HG03039 (cell line): ENCODE measurements around the gene ANKRD42.
A peak's percentile ranks its signal among the peaks of the same experiment; 100 is the strongest.
"Not testable (repeated sequence)": the region's sequence is repeated elsewhere in the genome, so short reads cannot be mapped to it uniquely, and the experiment has no call there.

ENCODE experiments used
- ATAC-seq: cut with Tn5 transposase; IDR thresholded peaks from one replicate; pipeline ENCODE4 v1.9.1; 2021; ENCODE audit warnings: mild to moderate bottlenecking, moderate library complexity; ENCODE audit not compliant: unreplicated experiment

ANKRD42 gene

DNA sequence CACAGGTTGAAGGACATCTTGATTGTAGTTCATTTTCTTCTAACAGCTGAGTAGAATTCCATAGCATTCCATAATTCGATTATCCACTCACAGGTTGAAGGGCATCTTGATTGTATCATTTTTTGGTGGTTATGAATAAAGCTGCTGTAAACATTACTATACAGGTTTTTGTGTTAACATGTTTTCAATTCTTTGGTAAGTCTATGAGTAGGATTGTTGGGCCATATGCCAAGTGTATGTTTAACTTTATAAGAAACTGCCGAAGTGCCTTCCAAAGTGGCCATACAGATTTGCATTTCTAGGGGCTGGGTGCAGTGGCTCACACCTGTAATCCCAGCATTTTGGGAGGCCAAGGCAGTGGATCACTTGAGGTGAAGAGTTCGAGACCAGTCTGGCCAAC is 44.6 kb downstream of the ANKRD42 start:
- ATAC-seq, result no peak

DNA sequence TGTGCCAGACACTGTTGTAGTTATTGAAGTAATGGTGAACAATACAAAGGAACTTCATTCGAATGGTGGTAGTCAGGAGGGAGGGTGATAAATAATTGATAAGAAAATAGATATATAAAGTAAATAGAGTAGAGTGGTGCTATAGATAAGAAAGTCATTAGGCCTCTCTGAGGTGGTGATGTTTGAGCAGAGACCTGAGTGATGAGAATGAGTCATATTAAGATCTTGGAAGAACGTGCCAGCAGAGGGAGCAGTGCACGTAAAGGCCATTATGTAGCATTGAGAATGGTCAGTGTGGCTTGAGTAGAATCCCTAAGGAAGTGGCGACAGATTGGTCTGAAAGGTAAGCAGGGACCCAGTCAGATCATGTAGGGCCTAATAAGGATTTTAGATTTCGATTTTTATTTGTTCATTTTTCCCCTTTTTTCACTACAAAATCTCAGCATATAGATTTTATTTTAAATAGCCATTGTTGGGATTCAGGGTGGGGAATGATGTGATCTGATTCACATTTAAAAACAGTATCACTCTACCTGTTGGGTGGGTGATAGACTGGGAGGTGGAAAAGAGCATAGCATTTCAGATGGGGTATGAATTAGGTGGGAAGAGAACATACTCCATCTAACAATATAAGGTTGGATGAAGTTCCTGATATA is 47.9 kb downstream of the ANKRD42 start:
- peak; percentile 70 for ATAC-seq

DNA sequence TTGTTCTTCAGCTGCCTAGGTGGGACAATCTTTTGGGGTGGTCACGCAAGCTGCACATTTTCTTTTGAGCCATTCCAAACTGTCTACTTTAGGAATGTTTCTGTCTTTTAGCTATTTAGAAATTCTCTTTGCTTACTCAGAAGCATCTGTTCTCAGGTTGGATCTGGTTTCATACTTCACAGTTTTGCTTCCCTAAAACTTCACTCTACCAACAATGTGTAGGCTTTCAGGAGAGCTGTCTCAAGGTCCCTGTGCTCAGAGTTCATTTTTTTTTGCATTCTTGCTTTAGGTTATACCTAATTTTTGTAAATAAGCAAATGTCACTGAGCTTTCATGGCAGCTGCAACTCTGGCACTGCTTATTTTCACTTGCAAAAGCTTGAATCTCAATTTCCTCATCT is 55.9 kb downstream of the ANKRD42 start:
- no peak for ATAC-seq

DNA sequence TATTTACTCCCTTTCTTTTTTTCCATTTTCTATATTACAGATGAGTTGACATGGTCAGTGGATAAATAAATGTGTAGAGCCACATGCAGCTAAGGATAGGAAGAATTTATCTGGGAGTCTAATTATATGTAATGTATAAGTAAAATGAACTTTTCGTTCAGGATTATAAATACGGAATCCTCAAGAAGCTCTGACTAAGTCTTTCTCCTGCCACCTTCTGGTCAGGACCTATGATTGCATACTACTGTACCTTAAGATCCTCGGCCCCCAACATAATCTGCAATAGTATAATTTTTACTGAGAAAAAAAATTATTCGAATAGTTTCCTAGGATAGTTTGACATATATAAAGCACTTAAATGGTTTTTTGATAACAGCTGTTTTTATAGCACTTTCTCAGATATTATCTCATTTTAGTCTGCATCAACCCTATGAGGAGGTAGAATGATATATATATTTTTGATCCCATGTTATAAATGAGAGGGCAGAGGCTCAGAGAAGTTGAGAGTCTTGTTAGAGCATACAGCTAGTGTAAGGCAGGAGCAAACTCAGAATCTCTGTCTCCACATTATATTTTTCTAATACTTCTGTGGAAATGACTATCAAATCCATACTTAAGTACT is 56.6 kb downstream of the ANKRD42 start:
- ATAC-seq, result peak; percentile 69

DNA sequence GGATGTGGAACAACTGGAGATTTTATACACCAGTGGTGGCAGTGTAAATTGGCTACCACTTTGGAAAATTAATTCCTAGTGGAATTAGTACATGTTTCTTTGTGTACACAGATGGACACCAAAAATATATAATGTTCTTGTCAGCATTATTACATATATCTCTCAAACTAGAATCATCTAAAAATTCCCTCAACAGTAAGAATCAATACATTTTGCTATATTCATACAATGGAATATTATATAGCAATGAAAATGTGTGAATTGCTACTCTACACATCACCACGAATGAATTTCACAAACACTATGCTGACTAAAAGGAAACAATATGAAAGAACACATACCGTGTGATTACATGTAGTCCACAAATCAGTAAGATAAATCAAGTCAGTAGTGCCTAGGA is 58.8 kb downstream of the ANKRD42 start:
- ATAC-seq, result no peak

DNA sequence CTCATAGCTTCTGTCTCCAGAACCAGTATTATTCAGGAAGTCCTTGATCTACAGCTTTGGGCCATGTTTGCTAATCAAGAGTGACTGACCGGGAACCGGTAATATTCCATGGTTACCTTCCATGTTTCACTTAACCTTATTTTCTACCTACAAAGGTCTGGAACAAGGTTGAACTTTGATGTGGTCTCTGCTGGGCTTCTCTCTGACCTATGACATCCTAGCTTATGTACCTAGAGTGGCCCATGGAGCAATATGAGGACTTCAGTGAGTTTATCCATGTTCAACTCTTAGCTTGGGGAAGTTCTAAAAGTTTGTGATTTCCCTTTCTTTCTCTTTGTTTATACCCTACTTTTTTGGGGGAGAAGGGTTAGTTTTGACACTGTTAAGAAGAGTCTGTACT is 59.4 kb downstream of the ANKRD42 start:
- no peak for ATAC-seq

DNA sequence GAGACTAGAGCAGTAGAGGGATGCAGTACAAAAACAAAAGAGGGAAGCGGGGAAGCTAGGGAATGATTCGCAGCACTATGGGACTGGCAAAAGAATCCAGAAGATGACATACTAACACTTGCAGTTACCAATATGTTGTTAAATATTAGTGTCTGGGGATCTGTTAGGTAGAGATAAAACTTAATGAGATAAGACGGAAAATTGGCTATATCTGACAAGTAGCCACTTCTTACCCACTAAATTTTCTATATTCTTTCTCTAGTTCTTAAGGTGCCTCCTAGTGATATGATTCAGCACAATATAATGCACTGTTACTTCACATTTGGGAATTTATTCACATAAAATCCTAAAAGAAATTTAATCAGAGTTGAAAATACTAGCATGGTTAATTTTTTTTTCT is 61.9 kb downstream of the ANKRD42 start:
- ATAC-seq, result no peak

DNA sequence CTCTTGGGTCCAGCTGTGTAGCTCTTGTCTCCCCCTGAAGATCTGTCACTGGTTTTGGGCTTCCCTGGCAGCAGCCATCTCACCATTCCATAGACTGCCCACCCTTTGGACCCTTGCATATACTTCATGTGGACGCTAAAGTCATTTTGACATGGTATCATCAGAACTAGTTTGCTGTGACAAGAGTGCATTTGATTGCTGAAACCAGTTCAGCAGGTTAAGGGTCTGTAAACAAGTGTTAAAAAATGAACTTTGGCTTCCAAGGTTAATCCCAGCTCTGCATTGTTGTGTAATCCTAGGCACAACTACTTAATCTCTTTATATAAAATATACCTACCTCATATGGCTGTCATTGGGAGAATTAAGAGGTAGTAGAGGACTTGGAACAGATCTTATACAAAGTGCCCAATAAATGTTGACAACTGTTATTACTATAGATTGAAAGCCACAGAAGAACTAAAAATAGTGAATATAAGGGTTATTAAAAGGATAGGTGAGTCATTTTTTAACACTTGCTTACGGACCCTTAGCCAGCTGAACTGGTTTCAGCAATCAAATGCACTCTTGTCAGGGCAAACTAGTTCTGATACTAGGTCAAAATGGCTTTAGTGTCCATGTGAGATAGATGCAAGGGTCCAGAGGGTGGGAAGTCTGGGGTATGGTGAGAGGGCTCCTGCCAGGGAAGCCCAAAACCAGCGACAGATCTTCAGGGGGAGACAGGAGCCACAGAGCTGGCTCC is 63.3 kb downstream of the ANKRD42 start:
- ATAC-seq, result no peak

DNA sequence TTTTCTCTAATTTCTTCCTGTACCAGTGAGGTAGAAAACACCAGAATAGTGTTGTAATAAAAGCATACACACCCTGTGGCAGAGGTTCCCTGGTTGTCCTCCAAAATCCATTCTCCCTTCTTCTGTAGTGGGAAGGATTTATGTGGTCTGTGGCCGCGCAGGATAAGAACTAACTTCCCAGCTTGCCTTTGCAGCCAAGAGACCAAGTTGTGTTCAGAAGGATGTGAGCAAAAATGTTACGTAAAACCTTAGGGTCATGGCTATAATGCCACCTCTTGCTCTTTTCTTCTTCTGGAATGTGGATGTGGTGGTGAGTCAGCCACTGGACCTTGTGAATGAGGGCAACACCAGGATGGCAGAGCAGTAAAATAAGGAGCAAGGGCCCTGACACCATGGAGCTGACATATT is 64.3 kb downstream of the ANKRD42 start:
- no peak for ATAC-seq

DNA sequence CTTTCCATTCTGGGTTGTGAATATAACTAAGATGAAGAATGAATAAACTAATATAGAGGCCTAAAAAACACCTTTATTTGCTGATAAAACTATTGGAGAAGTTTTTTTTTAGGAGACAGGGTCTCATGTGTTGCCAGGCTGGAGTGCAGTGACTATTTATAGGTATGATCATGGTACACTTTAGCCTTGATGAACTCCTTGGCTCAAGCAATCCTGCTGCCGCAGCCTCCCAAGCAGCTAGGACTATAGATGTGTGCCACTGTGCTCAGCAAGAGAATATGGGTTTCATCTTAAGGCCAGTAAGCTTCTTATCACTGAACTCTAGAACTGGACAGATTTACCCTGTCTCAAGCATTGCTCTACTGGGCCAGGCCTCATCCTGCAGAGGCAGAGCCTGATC is 66.0 kb downstream of the ANKRD42 start:
- ATAC-seq, result no peak

DNA sequence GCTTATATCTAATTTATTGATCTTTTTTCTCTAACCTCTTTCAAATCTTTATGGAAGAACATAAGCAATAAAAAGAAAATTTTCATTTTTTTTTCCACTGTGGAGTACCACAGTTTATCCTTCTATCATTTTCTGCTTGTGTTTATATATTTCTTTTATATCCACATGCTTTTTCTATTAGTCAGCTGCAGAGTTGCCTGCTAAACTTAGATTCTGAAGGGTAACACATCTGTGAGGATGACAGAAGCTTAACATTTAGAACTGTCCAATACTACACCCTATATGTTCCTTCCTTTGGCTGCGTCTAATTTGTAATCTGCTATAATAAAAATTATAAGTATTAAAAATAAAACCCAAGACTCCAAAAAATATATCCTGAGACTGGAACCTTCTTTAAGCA is 71.8 kb downstream of the ANKRD42 start:
- ATAC-seq, result no peak

DNA sequence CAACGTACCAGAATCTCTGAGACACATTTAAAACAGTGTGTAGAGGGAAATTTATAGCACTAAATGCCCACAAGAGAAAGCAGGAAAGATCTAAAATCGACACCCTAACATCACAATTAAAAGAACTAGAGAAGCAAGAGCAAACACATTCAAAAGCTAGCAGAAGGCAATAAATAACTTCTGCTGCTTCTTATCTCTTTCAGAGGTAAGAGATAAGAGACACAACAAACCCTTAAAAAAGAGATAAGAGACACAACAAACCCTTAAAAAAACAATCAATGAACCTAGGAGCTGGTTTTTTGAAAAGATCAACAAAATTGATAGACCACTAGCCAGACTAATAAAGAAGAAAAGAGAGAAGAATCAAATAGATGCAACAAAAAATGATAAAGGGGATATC is 75.6 kb downstream of the ANKRD42 start:
- ATAC-seq, result not testable (repeated sequence)

DNA sequence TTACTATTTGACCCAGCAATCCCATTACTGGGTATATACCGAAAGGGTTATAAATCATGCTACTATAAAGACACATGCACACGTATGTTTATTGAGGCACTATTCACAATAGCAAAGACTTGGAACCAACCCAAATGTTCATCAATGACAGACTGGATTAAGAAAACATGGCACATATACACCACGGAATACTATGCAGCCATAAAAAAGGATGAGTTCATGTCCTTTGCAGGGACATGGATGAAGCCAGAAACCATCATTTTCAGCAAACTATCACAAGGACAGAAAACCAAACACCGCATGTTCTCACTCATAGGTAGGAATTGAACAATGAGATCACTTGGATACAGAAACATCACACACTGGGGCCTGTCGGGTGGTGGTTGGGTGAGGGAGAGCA is 78.2 kb downstream of the ANKRD42 start:
- not testable (repeated sequence) for ATAC-seq

DNA sequence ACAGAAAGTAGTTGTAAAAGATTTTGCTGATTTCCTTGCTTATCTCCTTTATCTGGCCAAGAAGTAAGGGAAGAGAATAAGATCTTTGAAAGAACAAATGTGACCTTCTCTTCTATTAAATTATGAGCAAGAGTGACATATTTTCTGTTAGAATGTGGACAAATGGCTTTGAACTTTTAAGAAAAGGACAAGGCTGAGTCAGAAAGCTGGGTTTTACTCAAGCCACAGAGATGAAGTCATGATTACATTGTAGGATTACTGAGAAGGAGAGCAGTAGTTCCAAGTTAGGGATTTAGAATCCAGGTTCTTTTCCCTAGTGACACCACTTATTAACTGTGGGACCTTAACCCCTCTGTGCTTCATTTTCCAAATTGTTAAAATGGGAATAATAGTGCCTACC is 79.1 kb downstream of the ANKRD42 start:
- ATAC-seq, result no peak

DNA sequence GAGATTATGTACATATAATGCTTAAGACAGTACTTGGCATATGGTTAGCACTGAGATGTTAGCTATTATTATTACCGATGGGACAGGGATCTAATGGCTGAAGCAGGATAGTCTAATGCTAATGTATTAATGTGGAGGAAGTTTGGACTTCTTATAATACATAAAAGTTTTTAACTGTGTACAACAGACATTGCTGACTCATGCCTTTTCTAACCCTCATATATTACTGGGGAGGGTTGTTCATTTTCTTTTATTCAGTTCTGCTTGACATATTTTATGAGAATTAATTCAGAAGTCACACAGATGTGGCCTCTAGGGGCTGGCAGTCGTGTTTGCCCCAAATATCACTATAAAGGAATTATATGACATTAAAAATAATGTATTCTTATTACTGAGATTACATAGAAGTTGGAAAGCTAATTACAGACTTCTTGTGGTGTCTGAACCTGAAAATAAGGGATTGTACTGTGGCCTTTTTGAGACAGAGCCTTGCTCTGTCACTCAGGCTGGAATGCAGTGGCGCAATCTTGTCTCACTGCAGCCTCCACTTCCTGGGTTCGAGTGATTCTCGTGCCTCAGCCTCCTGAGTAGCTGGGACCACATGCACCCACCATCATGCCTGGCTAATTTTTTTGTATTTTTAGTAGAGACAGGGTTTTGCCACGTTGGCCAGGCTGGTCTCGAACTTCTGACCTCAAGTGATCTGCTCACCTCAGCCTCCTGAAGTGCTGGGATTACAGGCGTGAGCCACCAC is 82.6 kb downstream of the ANKRD42 start:
- no peak for ATAC-seq

DNA sequence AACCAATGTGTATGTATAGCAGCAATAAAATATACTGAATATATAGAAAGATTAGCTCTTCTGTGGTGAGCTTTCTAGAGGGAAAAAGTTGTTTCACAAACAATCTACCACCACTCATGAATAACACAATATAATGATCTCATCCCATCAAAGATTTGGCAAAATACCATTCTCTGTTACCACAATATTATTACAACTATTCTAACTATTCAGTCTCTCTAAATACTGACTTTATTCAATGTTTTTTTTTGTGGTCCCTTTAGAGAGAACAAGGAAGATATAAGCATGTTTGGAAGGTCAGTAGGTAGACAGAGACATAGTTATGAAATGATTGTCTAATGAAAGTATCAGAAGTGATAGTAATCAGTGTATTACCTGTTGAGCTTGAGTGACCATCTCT is 84.8 kb downstream of the ANKRD42 start:
- ATAC-seq, result no peak

DNA sequence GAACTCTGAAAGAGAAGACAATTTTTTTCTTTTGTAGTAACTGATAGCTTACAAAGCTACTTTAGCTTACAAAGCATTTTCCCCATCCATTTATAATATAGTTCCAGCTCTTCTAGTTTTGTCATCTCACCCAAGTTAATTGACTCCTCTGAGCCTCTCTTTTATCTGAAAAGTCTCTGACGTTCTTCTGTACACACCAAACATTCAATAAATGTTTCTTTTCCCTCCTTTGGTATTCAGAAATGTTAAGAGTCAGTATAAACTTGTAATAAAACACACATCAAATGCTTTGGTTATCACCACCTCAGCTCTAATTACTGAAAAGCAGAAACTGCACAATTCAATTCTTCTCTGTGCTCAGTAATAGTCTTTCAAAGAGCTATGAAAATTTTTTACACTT is 86.7 kb downstream of the ANKRD42 start:
- no peak for ATAC-seq

DNA sequence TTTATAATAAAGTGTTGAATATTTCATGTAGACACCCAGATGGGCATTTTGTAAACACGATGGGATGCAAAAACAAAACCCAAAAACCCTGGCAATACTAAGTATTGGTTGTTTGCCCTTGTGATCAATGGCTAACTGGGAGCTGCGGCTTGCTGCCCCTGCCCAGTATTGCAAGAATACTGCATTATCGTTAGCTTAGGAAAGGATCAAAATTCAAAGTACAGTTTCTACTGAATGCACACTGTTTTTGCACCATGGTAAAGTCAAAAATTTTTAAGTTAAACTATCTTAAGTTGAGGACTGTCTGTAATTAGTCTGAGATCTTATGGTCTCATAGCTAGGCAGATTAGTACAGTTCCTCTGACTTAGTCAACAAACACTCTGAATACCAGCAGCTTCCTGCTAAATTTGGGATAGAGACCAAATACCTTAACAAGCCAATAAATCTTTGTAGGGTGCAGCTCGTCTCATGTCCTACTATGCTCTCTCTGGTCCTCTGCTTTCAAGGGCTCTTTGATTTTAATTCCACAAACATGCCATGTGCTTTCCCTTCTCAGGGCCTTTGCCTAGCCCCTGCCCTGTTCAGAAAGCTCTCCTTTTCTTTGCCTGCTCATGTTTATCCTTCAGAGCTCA is 88.7 kb downstream of the ANKRD42 start:
- no peak for ATAC-seq

DNA sequence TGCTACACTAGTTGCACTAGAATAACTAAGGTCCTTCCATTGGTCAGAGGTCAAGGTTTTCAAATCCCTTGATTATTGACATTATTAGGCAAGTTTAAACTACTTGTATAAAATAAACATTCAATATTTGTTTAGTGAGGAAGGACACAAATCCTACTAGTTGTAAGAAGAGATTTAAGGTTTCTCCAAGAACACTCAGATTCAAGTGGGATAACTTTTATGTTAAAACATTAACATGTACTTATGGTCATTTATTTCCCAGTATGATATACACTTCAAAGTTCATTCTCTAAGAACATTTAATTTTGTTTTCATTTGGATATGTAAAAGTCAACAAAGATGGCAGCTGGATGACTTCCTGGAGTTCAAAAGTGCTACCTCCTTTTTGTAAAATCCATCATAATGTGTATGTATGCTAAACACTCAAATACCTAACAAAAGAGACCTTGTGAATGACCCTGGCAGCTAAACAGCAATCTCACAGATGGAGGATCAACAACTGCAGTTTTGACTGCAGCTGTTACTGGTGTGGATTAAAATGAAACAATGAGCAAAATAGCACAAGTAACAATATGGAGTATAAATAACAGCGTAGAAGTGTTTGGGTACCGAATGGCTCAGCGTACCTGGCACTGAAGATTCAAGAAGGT is 91.1 kb downstream of the ANKRD42 start:
- no peak for ATAC-seq

DNA sequence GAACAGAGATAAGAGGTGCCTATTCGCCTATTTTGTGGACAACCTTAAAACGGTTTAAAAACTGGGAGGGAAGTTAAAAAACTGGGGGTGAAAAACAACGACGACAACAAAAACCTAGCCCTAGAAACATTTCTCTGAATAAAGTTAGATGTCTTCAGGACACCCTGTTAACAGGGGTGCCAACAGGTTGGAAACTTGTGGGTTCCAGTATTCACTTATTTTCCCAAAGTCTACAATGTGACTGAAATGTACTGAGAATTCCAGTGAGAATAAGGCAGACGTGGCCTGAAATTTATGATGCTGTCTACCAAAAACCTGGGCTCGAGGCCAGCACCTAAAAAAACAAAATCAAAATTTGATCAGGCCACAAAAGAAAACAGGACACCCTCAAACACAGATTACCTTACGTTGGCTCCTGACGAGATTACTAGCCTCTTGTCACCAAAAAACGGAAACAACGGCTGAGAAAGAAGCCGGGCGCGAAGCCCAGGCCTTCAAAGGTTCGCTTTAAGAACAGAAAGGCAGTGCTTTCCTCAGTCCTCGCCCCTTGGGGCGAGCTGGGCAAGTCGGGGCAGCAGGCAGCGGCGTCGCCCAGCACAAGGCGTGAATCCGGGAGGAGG is 91.7 kb downstream of the ANKRD42 start:
- ATAC-seq, result peak; percentile 31
